Measurements from ENCODE around the gene BHLHE23.

- TF ChIP-seq, protein P1, sequence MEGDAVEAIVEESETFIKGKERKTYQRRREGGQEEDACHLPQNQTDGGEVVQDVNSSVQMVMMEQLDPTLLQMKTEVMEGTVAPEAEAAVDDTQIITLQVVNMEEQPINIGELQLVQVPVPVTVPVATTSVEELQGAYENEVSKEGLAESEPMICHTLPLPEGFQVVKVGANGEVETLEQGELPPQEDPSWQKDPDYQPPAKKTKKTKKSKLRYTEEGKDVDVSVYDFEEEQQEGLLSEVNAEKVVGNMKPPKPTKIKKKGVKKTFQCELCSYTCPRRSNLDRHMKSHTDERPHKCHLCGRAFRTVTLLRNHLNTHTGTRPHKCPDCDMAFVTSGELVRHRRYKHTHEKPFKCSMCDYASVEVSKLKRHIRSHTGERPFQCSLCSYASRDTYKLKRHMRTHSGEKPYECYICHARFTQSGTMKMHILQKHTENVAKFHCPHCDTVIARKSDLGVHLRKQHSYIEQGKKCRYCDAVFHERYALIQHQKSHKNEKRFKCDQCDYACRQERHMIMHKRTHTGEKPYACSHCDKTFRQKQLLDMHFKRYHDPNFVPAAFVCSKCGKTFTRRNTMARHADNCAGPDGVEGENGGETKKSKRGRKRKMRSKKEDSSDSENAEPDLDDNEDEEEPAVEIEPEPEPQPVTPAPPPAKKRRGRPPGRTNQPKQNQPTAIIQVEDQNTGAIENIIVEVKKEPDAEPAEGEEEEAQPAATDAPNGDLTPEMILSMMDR (IDR thresholded peaks at IDR 0.05), result no peak
- TF ChIP-seq POLR2A (IDR thresholded peaks at IDR 0.05), result no peak
Measured at GRCh38 chr20:63028461-63028921, 21.7 kb upstream of the BHLHE23 start.

Measured in uterus (tissue), 2 donors.